SH-SY5Y (cell line): ENCODE results near the gene OLFM1.

Experiments
- GATA2 ChIP-seq: IDR thresholded peaks from 2 replicates; pipeline ENCODE4 v1.6.1; 2011; ENCODE audit warnings: mild to moderate bottlenecking, low read depth, low read length
- GATA3 ChIP-seq: IDR thresholded peaks from 2 replicates; pipeline ENCODE4 v1.6.1; 2011; ENCODE audit warnings: low read depth, mild to moderate bottlenecking, low read length, moderate library complexity

DNA sequence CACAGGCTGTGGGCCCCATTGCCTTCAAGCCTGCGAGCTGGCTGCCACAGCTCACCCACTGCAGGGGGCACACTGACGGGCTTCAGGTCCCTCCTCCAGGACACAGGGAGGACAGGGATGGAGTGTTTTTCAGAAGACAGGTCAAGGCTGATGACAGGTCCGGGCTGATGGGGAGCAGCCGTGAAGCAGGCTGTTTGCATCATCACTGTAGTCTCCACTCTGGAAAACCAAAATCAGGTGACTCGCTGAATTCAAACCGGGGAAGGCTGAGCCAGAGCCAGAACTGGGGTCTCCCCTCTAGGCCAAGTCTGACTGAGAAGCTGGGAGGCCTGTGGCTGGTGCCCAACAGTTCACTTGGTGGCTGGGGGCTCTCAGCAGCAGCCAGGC is 48.5 kb downstream of the OLFM1 start:
- TF ChIP-seq GATA2 (no peak), GATA3 (no peak)
